A549 (cell line): ENCODE results near the gene XPO4. TPM values are rescaled to one million over a fixed set of nuclear protein-coding genes. Genes with fewer than 3 reads are reported as not detected.

Experiments used
- ATAC-seq, 2 experiments: fragments of 200-7000 bp in 1 of 2; fragments of >200 bp in 1 of 2; cut with Nextera tagmentation in 1 of 2; cut with Tn5 transposase in 1 of 2; 3 replicates each; pipeline versions ENCODE4 v1.8.0 to v1.9.1; 2018 to 2020; ENCODE audit warnings: mild to moderate bottlenecking in 1 of 2, moderate library complexity in 1 of 2
- CTCF ChIA-PET: fragments of 300-600 bp; sonication (Branson Sonifier 250); formaldehyde crosslinking; extraction: SDS; loops from one replicate; lab custom pipeline; 2021; ENCODE audit warnings: antibody characterized with exemption, inconsistent platforms; lab: Yijun Ruan, JAX
- POLR2A ChIA-PET: fragments of 350-600 bp; formaldehyde crosslinking; extraction: SDS; loops from one replicate; lab custom pipeline; 2021; ENCODE audit warnings: antibody characterized with exemption, inconsistent platforms; lab: Yijun Ruan, JAX
- DNase-seq, 2 experiments: peaks; one replicate each; pipeline versions ENCODE4 v3.0.0 to v3.0.0-alpha.2; 2011 to 2016; ENCODE audit warnings: low read depth in 1 of 2, low spot score in 1 of 2
- FAIRE-seq: peaks from 2 replicates; lab custom pipeline; 2011; peaks lifted over from hg19 to GRCh38; lab: Jason Lieb, UNC
- H3K27ac ChIP-seq, 2 experiments: fragments of >200 bp; sonication (Bioruptor Twin); formaldehyde crosslinking; 3 replicates each; pipeline ENCODE4 v1.5.1; 2016 to 2017
- H3K4me1 ChIP-seq: fragments of >200 bp; sonication (Bioruptor Twin); formaldehyde crosslinking; 3 replicates; pipeline ENCODE4 v1.6.1; 2016
- H3K4me2 ChIP-seq: fragments of >200 bp; sonication (Bioruptor Twin); formaldehyde crosslinking; 3 replicates; pipeline ENCODE4 v1.6.1; 2016
- H3K4me3 ChIP-seq: fragments of >200 bp; sonication (Bioruptor Twin); formaldehyde crosslinking; 3 replicates; pipeline ENCODE4 v1.5.1; 2016
- H3K9me3 ChIP-seq: fragments of >200 bp; sonication (Bioruptor Twin); formaldehyde crosslinking; 3 replicates; pipeline ENCODE4 v1.6.1; 2016
- BCL3 ChIP-seq: fragments of >200 bp; sonication (Bioruptor Twin); formaldehyde crosslinking; IDR thresholded peaks from 3 replicates; pipeline ENCODE4 v1.6.1; 2016
- BHLHE40 ChIP-seq: IDR thresholded peaks from 2 replicates; pipeline ENCODE4 v1.6.1; 2012; ENCODE audit warnings: low read depth, low read length, inconsistent platforms
- CBX2 ChIP-seq: fragments of 200-600 bp; sonication (generic); IDR thresholded peaks from 2 replicates; pipeline ENCODE4 v1.6.1; 2016; ENCODE audit warnings: low read depth, mild to moderate bottlenecking, borderline replicate concordance
- CEBPB ChIP-seq, 2 experiments: fragments of >200 bp in 1 of 2; sonication (Bioruptor Twin) in 1 of 2; formaldehyde crosslinking in 1 of 2; IDR thresholded peaks; 2 replicates each; pipeline ENCODE4 v1.6.1; 2012 to 2016
- E2F6 ChIP-seq: IDR thresholded peaks from 2 replicates; pipeline ENCODE4 v1.6.1; 2012; ENCODE audit warnings: low read depth, borderline replicate concordance
- EHMT2 ChIP-seq: fragments of 200-600 bp; sonication (generic); IDR thresholded peaks from 2 replicates; pipeline ENCODE4 v1.6.1; 2016; ENCODE audit warnings: antibody characterized with exemption, low read depth, mild to moderate bottlenecking, moderate library complexity
- EP300 ChIP-seq, 2 experiments: fragments of >200 bp; sonication (Bioruptor Twin); formaldehyde crosslinking; IDR thresholded peaks; 2 replicates in 1 of 2; 3 replicates in 1 of 2; pipeline ENCODE4 v1.6.1; 2016 to 2017
- FOXS1 ChIP-seq: fragments of 250-450 bp; sonication (Bioruptor Pico); IDR thresholded peaks from 2 replicates; pipeline ENCODE4 v1.5.0; 2020; ENCODE audit warnings: mild to moderate bottlenecking, moderate library complexity
- JUN ChIP-seq, 2 experiments: fragments of >200 bp; sonication (Bioruptor Twin); formaldehyde crosslinking; IDR thresholded peaks; 2 replicates in 1 of 2; 3 replicates in 1 of 2; pipeline ENCODE4 v1.6.1; 2016 to 2017
- MAFK ChIP-seq: fragments of 450-650 bp; IDR thresholded peaks from 2 replicates; pipeline ENCODE4 v1.6.1; 2014; ENCODE audit not compliant: partially characterized antibody
- MAX ChIP-seq: IDR thresholded peaks from 2 replicates; pipeline ENCODE4 v1.6.1; 2012
- MAZ ChIP-seq: fragments of 150-350 bp; IDR thresholded peaks from 2 replicates; pipeline ENCODE4 v1.6.1; 2014; ENCODE audit warnings: antibody characterized with exemption, low read depth, low read length, borderline replicate concordance
- PBX3 ChIP-seq: IDR thresholded peaks from 2 replicates; pipeline ENCODE4 v1.6.1; 2012
- PHF8 ChIP-seq: fragments of 200-600 bp; sonication (generic); IDR thresholded peaks from 2 replicates; pipeline ENCODE4 v1.6.1; 2016; ENCODE audit warnings: low read depth, mild to moderate bottlenecking, antibody characterized with exemption, moderate library complexity, borderline replicate concordance
- POLR2A ChIP-seq: IDR thresholded peaks from 2 replicates; pipeline ENCODE4 v1.6.1; 2012; ENCODE audit warnings: mild to moderate bottlenecking, low read length
- RCOR1 ChIP-seq: fragments of 150-350 bp; IDR thresholded peaks from 2 replicates; pipeline ENCODE4 v1.6.1; 2014; ENCODE audit warnings: antibody characterized with exemption, low read length, low read depth
- REST ChIP-seq: fragments of 200-600 bp; sonication (generic); IDR thresholded peaks from 2 replicates; pipeline ENCODE4 v1.6.1; 2016; ENCODE audit warnings: antibody characterized with exemption, mild to moderate bottlenecking, moderate library complexity
- SMC3 ChIP-seq: fragments of >200 bp; sonication (Bioruptor Twin); formaldehyde crosslinking; IDR thresholded peaks from 3 replicates; pipeline ENCODE4 v1.6.1; 2018; ENCODE audit warnings: inconsistent platforms
- SREBF2 ChIP-seq: fragments of 450-650 bp; IDR thresholded peaks from 2 replicates; pipeline ENCODE4 v1.6.1; 2014; ENCODE audit warnings: mild to moderate bottlenecking, moderate library complexity
- TP53 ChIP-seq: fragments of 250-450 bp; sonication (Bioruptor Pico); IDR thresholded peaks from 2 replicates; pipeline ENCODE4 v1.5.0; 2021; ENCODE audit warnings: mild to moderate bottlenecking, moderate library complexity
- ZFP36 ChIP-seq: fragments of 450-650 bp; IDR thresholded peaks from 2 replicates; pipeline ENCODE4 v1.6.1; 2014; ENCODE audit warnings: borderline replicate concordance; ENCODE audit not compliant: partially characterized antibody
- WGBS: methylation state at CpG from one replicate; pipeline ENCODE4 v1.1.6; 2017; ENCODE audit errors: missing lambda C conversion rate; 5-methylcytosine and 5-hydroxymethylcytosine counted together
- polyA plus RNA-seq, 4 experiments: library from polyadenylated mRNA; depleted of rRNA in 3 of 4; stranded (reverse); fragments of >200 nt; fragmentation: RNase III in 1 of 4; extraction: RNeasy Plus Mini Kit Qiagen cat#74134 plus additional on column Dnase treatment in 1 of 4; gene quantifications; 2 replicates in 3 of 4; 3 replicates in 1 of 4; pipeline ENCODE4 v1.2.3, GENCODE V29; 2011 to 2017

XPO4 gene
- polyA plus RNA-seq, 2 of the 4 experiments (the other 2 are of a cell fraction), result 7.3 to 16.6 TPM

GRCh38 chr13:20775961-20776360 lies 126.6 kb downstream of the XPO4 start:
- POLR2A ChIA-PET, result no interaction called here
- Histone ChIP-seq H3K9me3 (no peaks in the 10 kb centered on the region), H3K4me1 (no peaks in the 10 kb centered on the region), H3K4me2 (no peak overlapping the region)
- no peak for FAIRE-seq
- ATAC-seq, result no peak
- CTCF ChIA-PET, result no interaction called here
- TF ChIP-seq CBX2, result no peak
- TF ChIP-seq TP53, result no peak
- TF ChIP-seq, all 56 proteins: peak for 0
- DNase-seq, result no peak
- Histone ChIP-seq H3K27ac (no peak overlapping the region), H3K4me3 (no peak overlapping the region)
- WGBS, result 77% methylated on average over 2 of the region's 2 CpGs

- Histone ChIP-seq H3K27ac (no peak overlapping the region), H3K4me3 (no peak overlapping the region), H3K4me1 (no peaks in the 10 kb centered on the region), H3K9me3 (0 out of 3 replicates have a peak, but pooled peaks cover 2% of the 10 kb centered on the region)
- WGBS, result 86% methylated on average over 1 of the region's 1 CpG
- ChIA-PET POLR2A (no interaction called here), CTCF (interaction anchor here (0.8 to 2.2 kb wide), 2 partner anchors 54 to 127 kb away, joined by 3 to 6 read pairs; no protein-coding TSS in a partner anchor)
- TF ChIP-seq ZFP36 (no peak), MAFK (peak; percentile 51)
- TF ChIP-seq, all 56 proteins: peak for 1
- DNase-seq (no peak), ATAC-seq (no peak), FAIRE-seq (no peak)
- H3K4me2 ChIP-seq, result no peak overlapping the region
Measured at GRCh38 chr13:20774746-20775145, 127.8 kb downstream of the XPO4 start.

GRCh38 chr13:20773194-20774080 lies 129.1 kb downstream of the XPO4 start, which contains the start of gene EEF1AKMT1:
Gene EEF1AKMT1, minus strand, starts transcription at chr13:20773961. Its CDS starts 16,363 bp downstream, at chr13:20757598.
- no peak for TF ChIP-seq SREBF2
- no peak for TF ChIP-seq EHMT2
- TF ChIP-seq RCOR1, result no peak
- no peak for TF ChIP-seq MAZ
- TF ChIP-seq POLR2A, result peak; percentile 82
- no peak for TF ChIP-seq BHLHE40
- no peak for TF ChIP-seq REST
- no peak for TF ChIP-seq SMC3
- TF ChIP-seq BCL3, result peak; percentile 77; the same call in 1 of the 3 replicates
- peak; percentile 74 for TF ChIP-seq PHF8
- TF ChIP-seq E2F6, result peak; percentile 77
- no peak for TF ChIP-seq TP53
- 0 out of 2 replicates have a peak, but pooled peaks have one; percentile 58 for TF ChIP-seq PBX3
- peak; percentile 85 for TF ChIP-seq MAX
- no peak for TF ChIP-seq FOXS1 (CRISPR knock-in tag)
- peak; percentile 54 to 83; a peak in 4 of 5 replicates for TF ChIP-seq JUN (IDR thresholded peaks at IDR 0.05)
- TF ChIP-seq CEBPB (IDR thresholded peaks at IDR 0.05), result peak; percentile 87 to 96; a peak in 3 of 4 replicates
- TF ChIP-seq EP300 (IDR thresholded peaks at IDR 0.05), result no peak
- Histone ChIP-seq H3K9me3 (peaks cover 6% of the 10 kb centered on the region; the same call in 1 of the 3 replicates), H3K4me3 (peak within 1 kb of the TSS; percentile 66), H3K4me1 (no peaks in the 10 kb centered on the region), H3K4me2 (peak within 1 kb of the TSS; percentile 78), H3K27ac (peak within 1 kb of the TSS; percentile 87 to 95)
- 5% methylated on average over 25 of the region's 72 CpGs for WGBS
- FAIRE-seq, result no peak
- CTCF ChIA-PET, result interaction anchor here (2.2 kb wide), 1 partner anchor 56 kb away, joined by 6 read pairs; no protein-coding TSS in a partner anchor
- POLR2A ChIA-PET, result interaction anchor here (1.1 to 1.2 kb wide), 2 partner anchors 8 to 403 kb away, joined by 3 to 4 read pairs; partner anchors contain the start of genes MRPL57 and SKA3
- ATAC-seq, result peak; percentile 92 to 96
- DNase-seq, result peak; percentile 35 to 93
